K562 (cell line): ENCODE measurements around the gene TMEM30A. TPM values are rescaled to one million over a fixed set of nuclear protein-coding genes. Genes with fewer than 3 reads are reported as not detected.

ENCODE experiments used
- DEAF1 ChIP-seq: fragments of 450-650 bp; formaldehyde crosslinking; IDR thresholded peaks from 2 replicates; pipeline ENCODE4 v1.4.0; 2020; ENCODE audit warnings: mild to moderate bottlenecking, moderate library complexity
- HMGXB4 ChIP-seq: sonication (generic); formaldehyde crosslinking; IDR thresholded peaks from 2 replicates; pipeline ENCODE4 v1.8.1; 2023; ENCODE audit warnings: mild to moderate bottlenecking, missing genetic modification reagents
- RAD21 ChIP-seq, 2 experiments: fragments of 250-450 bp in 1 of 2; fragments of 450-650 bp in 1 of 2; sonication (Bioruptor Pico) in 1 of 2; formaldehyde crosslinking in 1 of 2; IDR thresholded peaks in 1 of 2; conservative IDR thresholded peaks in 1 of 2; 2 replicates each; pipeline versions ENCODE4 v1.4.0 to v1.8.0; 2020 to 2022; ENCODE audit warnings: mild to moderate bottlenecking in 2 of 2, moderate library complexity in 1 of 2
- REST ChIP-seq, 2 experiments: fragments of 450-650 bp; formaldehyde crosslinking in 1 of 2; IDR thresholded peaks; 2 replicates each; pipeline versions ENCODE4 v1.4.0 to v1.6.1; 2014 to 2020; ENCODE audit warnings: mild to moderate bottlenecking in 2 of 2, borderline replicate concordance in 1 of 2, low read depth in 1 of 2
- SMC3 ChIP-seq: conservative IDR thresholded peaks from 2 replicates; pipeline ENCODE4 v1.6.1; 2011; ENCODE audit warnings: low read depth, low read length, improper control_type of control experiment; ENCODE audit not compliant: insufficient read depth
- TAF1 ChIP-seq: IDR thresholded peaks from 2 replicates; pipeline ENCODE4 v1.6.1; 2011; ENCODE audit warnings: mild to moderate bottlenecking, low read length, moderate library complexity; ENCODE audit not compliant: insufficient read depth, control insufficient read depth, severe bottlenecking; ENCODE audit errors: extremely low read depth
- ZNF449 ChIP-seq: fragments of 250-450 bp; sonication (Bioruptor Pico); IDR thresholded peaks from 2 replicates; pipeline ENCODE4 v1.8.0; 2022; ENCODE audit warnings: moderate library complexity, mild to moderate bottlenecking, inconsistent platforms
- polyA plus RNA-seq, 8 experiments: library from polyadenylated mRNA; depleted of rRNA in 4 of 8; stranded (reverse) in 5 of 8; unstranded in 3 of 8; fragments of >200 nt; fragmentation: Nextera tagmentation in 2 of 8; fragmentation: Illumina TruSeq in 1 of 8; extraction: Ambion mirVana in 2 of 8; extraction: Trizol in 1 of 8; gene quantifications; 2 replicates each; pipeline versions ENCODE4 v1.2.1 to v1.2.3, GENCODE V29; 2011 to 2014; ENCODE audit warnings: inconsistent platforms in 1 of 8, missing spikeins in 1 of 8
- total RNA-seq, 7 experiments: library from RNA; depleted of rRNA in 6 of 7; stranded (reverse); fragments of >200 nt in 6 of 7; fragmentation: Illumina TruSeq in 2 of 7; extraction: Trizol in 2 of 7; gene quantifications; 2 replicates each; pipeline versions ENCODE4 v1.2.1 to v1.2.3, GENCODE V29; 2011 to 2021; ENCODE audit warnings: low replicate concordance in 1 of 7

The TMEM30A gene
- total and polyA plus RNA-seq, 9 of the 15 experiments (the other 6 are each of a cell fraction or from before 2014, with no cell fraction given): 6.5 to 31.2 (median 16.3) TPM

GRCh38 chr6:75266716-75267291 is 17.8 kb downstream of the TMEM30A start (continued):
- peak; percentile 49; the same call in 1 of the 2 replicates for TF ChIP-seq SMC3
- TF ChIP-seq TAF1: no peak
- TF ChIP-seq REST (IDR thresholded peaks at IDR 0.05; ENCODE audit: borderline replicate concordance): peak; percentile 59; the same call in 1 of the 2 replicates
- no peak for TF ChIP-seq REST (CRISPR knock-in tag; IDR thresholded peaks at IDR 0.05; ENCODE audit: low read depth)
- TF ChIP-seq ZNF449 (CRISPR knock-in tag): no peak
- no peak for TF ChIP-seq HMGXB4 (CRISPR knock-in tag)
- TF ChIP-seq RAD21 (CRISPR knock-in tag; conservative IDR thresholded peaks at IDR 0.05 in 1 of 2, IDR thresholded peaks at IDR 0.05 in 1 of 2): peak; percentile 77 to 78
- peak; percentile 53; the same call in 1 of the 2 replicates for TF ChIP-seq DEAF1
